A673 (cell line): Measurements from ENCODE around the gene SPDL1. TPM values are rescaled to one million over a fixed set of nuclear protein-coding genes. Genes with fewer than 3 reads are reported as not detected.

Experiments used
- BruUV-seq: library from RNA; stranded (reverse); fragments of 400-500 nt; replicated peaks from 2 replicates; lab custom pipeline; 2021; lab: Mats Ljungman, UMichigan
- CTCF ChIA-PET: fragments of 300-600 bp; sonication (Branson Sonifier 250); formaldehyde crosslinking; loops from one replicate; lab custom pipeline; 2022; ENCODE audit warnings: antibody characterized with exemption; lab: Charles Lee
- POLR2A ChIA-PET: fragments of 300-600 bp; sonication (Branson Sonifier 250); formaldehyde crosslinking; loops from one replicate; lab custom pipeline; 2022; ENCODE audit warnings: antibody characterized with exemption; ENCODE audit not compliant: low non-redundant PET; lab: Charles Lee
- DNase-seq: peaks from one replicate; pipeline ENCODE4 v3.0.0-alpha.2; 2015; ENCODE audit warnings: low spot score
- H3K27ac ChIP-seq: fragments of 200-600 bp; sonication (generic); 2 replicates; pipeline ENCODE4 v1.5.1; 2016; ENCODE audit warnings: mixed run types, low read depth, mild to moderate bottlenecking, mixed read lengths, antibody characterized with exemption, low read length; ENCODE audit not compliant: poor library complexity, severe bottlenecking
- H3K27me3 ChIP-seq: fragments of 200-600 bp; sonication (generic); replicated peaks from 2 replicates; pipeline ENCODE4 v1.6.1; 2017; ENCODE audit warnings: mixed run types, low read depth, mild to moderate bottlenecking, mixed read lengths, antibody characterized with exemption, low read length; ENCODE audit not compliant: insufficient read depth, poor library complexity
- H3K36me3 ChIP-seq: fragments of 200-600 bp; sonication (generic); 2 replicates; pipeline ENCODE4 v1.6.1; 2016; ENCODE audit warnings: mixed run types, mild to moderate bottlenecking, mixed read lengths, antibody characterized with exemption, low read length; ENCODE audit not compliant: insufficient read depth, poor library complexity, severe bottlenecking
- H3K4me1 ChIP-seq: fragments of 200-600 bp; sonication (generic); 2 replicates; pipeline ENCODE4 v1.6.1; 2017; ENCODE audit warnings: mixed run types, mild to moderate bottlenecking, mixed read lengths, antibody characterized with exemption, low read length; ENCODE audit not compliant: insufficient read depth, poor library complexity, severe bottlenecking
- H3K4me3 ChIP-seq: fragments of 200-600 bp; sonication (generic); 2 replicates; pipeline ENCODE4 v1.5.1; 2016; ENCODE audit warnings: low read depth, mixed run types, mild to moderate bottlenecking, mixed read lengths, low read length; ENCODE audit not compliant: poor library complexity, severe bottlenecking
- H3K9me3 ChIP-seq: fragments of 200-600 bp; sonication (generic); 2 replicates; pipeline ENCODE4 v1.6.1; 2016; ENCODE audit warnings: mixed run types, low read depth, mild to moderate bottlenecking, mixed read lengths, antibody characterized with exemption, low read length; ENCODE audit not compliant: poor library complexity, severe bottlenecking
- CTCF ChIP-seq: fragments of 300-800, 200-600 bp; sonication (generic); conservative IDR thresholded peaks from 2 replicates; pipeline ENCODE4 v1.5.1; 2017; ENCODE audit warnings: low read depth, mild to moderate bottlenecking, antibody characterized with exemption, low read length, moderate library complexity, mixed read lengths
- EZH2 ChIP-seq: fragments of 200-600 bp; sonication (generic); IDR thresholded peaks from 2 replicates; pipeline ENCODE4 v1.6.1; 2017; ENCODE audit warnings: borderline replicate concordance, low read depth, mild to moderate bottlenecking, mixed read lengths, antibody characterized with exemption, low read length; ENCODE audit not compliant: poor library complexity, severe bottlenecking
- intact Hi-C: fragments of 100-400 bp; cut with micrococcal nuclease; formaldehyde crosslinking; loops from one replicate; pipeline ENCODE4 v1.10.0; 2022; ENCODE audit not compliant: unreplicated experiment
- total RNA-seq: library from RNA; stranded (reverse); gene quantifications from 2 replicates; pipeline ENCODE4 v1.2.3, GENCODE V29; 2021

The SPDL1 gene
- total RNA-seq, 1 experiment from 2014 or later = 57.6 TPM

DNA sequence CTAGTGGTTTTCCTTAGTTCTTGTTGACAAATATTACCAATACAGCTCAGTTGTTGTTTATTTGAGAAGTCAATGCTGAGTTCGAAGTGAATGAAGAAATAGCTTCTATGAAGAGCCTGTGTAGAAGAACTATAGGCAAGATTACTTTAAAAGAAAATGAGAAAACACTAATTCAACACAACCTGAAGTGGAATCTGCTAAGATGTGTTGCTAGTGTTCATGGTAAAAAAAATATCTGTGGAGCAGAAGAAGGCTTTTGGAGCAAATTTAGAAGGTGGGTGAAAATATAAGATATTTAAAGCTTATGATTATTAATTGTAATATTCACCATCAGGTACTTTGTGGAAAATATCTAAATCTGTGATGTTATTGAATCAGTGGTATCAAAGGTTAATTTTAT lies 51.0 kb downstream of the SPDL1 start:
- POLR2A ChIA-PET = no interaction called here
- BruUV-seq = no TSS peak
- no peaks in the 10 kb centered on the region for H3K36me3 ChIP-seq
- no peak overlapping the region for H3K27ac ChIP-seq
- DNase-seq = no peak
- intact Hi-C loops = no loop called here
- CTCF ChIA-PET = no interaction called here
- H3K4me3 ChIP-seq = no peak overlapping the region
- TF ChIP-seq EZH2 (no peak), CTCF (no peak)
- no peaks in the 10 kb centered on the region for H3K27me3 ChIP-seq
- H3K9me3 ChIP-seq = peaks cover 5% of the 10 kb centered on the region
- no peaks in the 10 kb centered on the region for H3K4me1 ChIP-seq

GRCh38 chr5:169635936-169636335 lies 52.4 kb downstream of the SPDL1 start:
- Histone ChIP-seq H3K27me3 (no peaks in the 10 kb centered on the region), H3K36me3 (no peaks in the 10 kb centered on the region), H3K27ac (no peak overlapping the region), H3K4me3 (no peak overlapping the region), H3K4me1 (no peaks in the 10 kb centered on the region), H3K9me3 (peaks cover 5% of the 10 kb centered on the region)
- DNase-seq = no peak
- intact Hi-C loops = no loop called here
- TF ChIP-seq EZH2 (no peak), CTCF (no peak)
- BruUV-seq = no TSS peak
- POLR2A ChIA-PET = interaction anchor here (0.6 kb wide), 1 partner anchor 8 kb away, joined by 4 read pairs; no protein-coding TSS in a partner anchor
- CTCF ChIA-PET = no interaction called here

- H3K4me3 ChIP-seq = no peak overlapping the region
- intact Hi-C loops = no loop called here
- POLR2A ChIA-PET = interaction anchor here (0.6 kb wide), 1 partner anchor 9 kb away, joined by 4 read pairs; no protein-coding TSS in a partner anchor
- TF ChIP-seq CTCF = no peak
- TF ChIP-seq EZH2 = no peak
- CTCF ChIA-PET = no interaction called here
- DNase-seq = no peak
- no peak overlapping the region for H3K27ac ChIP-seq
- peaks cover 5% of the 10 kb centered on the region for H3K9me3 ChIP-seq
- H3K4me1 ChIP-seq = no peaks in the 10 kb centered on the region
- H3K36me3 ChIP-seq = no peaks in the 10 kb centered on the region
- H3K27me3 ChIP-seq = no peaks in the 10 kb centered on the region
- BruUV-seq = no TSS peak
Observed at GRCh38 chr5:169636477-169637084, 53.0 kb downstream of the SPDL1 start.
